Measurements from ENCODE around the gene ZNF362. TPM values are rescaled to one million over a fixed set of nuclear protein-coding genes. Genes with fewer than 3 reads are reported as not detected.

ZNF362 gene
- total and polyA plus RNA-seq, 4 donors, result 2.3 to 6.3 (median 5.4) TPM

- Histone ChIP-seq H3K27ac (ENCODE audit: low read depth in 1 of 2, low read length in 2 of 2) (no peak overlapping the region), H3K4me3 (ENCODE audit: low read depth in 1 of 3, low read length in 3 of 3) (no peak overlapping the region), H3K9me3 (ENCODE audit: control insufficient read depth in 4 of 4, low read length in 3 of 4) (no peaks in the 10 kb centered on the region), H3K27me3 (ENCODE audit: control insufficient read depth in 4 of 4, insufficient read depth in 4 of 4, low read length in 3 of 4) (no peaks in the 10 kb centered on the region), H3K4me1 (ENCODE audit: control insufficient read depth in 4 of 4, insufficient read depth in 4 of 4, low read length in 3 of 4) (peaks cover 7 to 55% (median 31%) of the 10 kb centered on the region in 4 donors), H3K9ac (ENCODE audit: low read depth in 1 of 2, low read length in 2 of 2) (no peak overlapping the region), H3K36me3 (ENCODE audit: control insufficient read depth in 4 of 4, insufficient read depth in 3 of 4, low read depth in 1 of 4, low read length in 3 of 4) (peaks cover 33 to 76% (median 70%) of the 10 kb centered on the region in 4 donors)
- WGBS, result 93% methylated on average over 3 of the region's 3 CpGs
- DNase-seq (ENCODE audit: low spot score), result no peak
- no peak for TF ChIP-seq ZBTB33 (IDR thresholded peaks at IDR 0.05)
- TF ChIP-seq FOXA2 (IDR thresholded peaks at IDR 0.05), result no peak
- no peak for TF ChIP-seq SP1 (IDR thresholded peaks at IDR 0.05)
- TF ChIP-seq, protein P1, sequence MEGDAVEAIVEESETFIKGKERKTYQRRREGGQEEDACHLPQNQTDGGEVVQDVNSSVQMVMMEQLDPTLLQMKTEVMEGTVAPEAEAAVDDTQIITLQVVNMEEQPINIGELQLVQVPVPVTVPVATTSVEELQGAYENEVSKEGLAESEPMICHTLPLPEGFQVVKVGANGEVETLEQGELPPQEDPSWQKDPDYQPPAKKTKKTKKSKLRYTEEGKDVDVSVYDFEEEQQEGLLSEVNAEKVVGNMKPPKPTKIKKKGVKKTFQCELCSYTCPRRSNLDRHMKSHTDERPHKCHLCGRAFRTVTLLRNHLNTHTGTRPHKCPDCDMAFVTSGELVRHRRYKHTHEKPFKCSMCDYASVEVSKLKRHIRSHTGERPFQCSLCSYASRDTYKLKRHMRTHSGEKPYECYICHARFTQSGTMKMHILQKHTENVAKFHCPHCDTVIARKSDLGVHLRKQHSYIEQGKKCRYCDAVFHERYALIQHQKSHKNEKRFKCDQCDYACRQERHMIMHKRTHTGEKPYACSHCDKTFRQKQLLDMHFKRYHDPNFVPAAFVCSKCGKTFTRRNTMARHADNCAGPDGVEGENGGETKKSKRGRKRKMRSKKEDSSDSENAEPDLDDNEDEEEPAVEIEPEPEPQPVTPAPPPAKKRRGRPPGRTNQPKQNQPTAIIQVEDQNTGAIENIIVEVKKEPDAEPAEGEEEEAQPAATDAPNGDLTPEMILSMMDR (IDR thresholded peaks at IDR 0.05; ENCODE audit: low read depth, low read length, missing input control), result no peak
- no peak for TF ChIP-seq NR2F2 (IDR thresholded peaks at IDR 0.05)
- TF ChIP-seq FOXA1 (IDR thresholded peaks at IDR 0.05), result no peak
- TF ChIP-seq, protein P2, sequence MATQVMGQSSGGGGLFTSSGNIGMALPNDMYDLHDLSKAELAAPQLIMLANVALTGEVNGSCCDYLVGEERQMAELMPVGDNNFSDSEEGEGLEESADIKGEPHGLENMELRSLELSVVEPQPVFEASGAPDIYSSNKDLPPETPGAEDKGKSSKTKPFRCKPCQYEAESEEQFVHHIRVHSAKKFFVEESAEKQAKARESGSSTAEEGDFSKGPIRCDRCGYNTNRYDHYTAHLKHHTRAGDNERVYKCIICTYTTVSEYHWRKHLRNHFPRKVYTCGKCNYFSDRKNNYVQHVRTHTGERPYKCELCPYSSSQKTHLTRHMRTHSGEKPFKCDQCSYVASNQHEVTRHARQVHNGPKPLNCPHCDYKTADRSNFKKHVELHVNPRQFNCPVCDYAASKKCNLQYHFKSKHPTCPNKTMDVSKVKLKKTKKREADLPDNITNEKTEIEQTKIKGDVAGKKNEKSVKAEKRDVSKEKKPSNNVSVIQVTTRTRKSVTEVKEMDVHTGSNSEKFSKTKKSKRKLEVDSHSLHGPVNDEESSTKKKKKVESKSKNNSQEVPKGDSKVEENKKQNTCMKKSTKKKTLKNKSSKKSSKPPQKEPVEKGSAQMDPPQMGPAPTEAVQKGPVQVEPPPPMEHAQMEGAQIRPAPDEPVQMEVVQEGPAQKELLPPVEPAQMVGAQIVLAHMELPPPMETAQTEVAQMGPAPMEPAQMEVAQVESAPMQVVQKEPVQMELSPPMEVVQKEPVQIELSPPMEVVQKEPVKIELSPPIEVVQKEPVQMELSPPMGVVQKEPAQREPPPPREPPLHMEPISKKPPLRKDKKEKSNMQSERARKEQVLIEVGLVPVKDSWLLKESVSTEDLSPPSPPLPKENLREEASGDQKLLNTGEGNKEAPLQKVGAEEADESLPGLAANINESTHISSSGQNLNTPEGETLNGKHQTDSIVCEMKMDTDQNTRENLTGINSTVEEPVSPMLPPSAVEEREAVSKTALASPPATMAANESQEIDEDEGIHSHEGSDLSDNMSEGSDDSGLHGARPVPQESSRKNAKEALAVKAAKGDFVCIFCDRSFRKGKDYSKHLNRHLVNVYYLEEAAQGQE (IDR thresholded peaks at IDR 0.05), result no peak
- TF ChIP-seq, protein P3, sequence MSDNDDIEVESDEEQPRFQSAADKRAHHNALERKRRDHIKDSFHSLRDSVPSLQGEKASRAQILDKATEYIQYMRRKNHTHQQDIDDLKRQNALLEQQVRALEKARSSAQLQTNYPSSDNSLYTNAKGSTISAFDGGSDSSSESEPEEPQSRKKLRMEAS (IDR thresholded peaks at IDR 0.05), result no peak
- TF ChIP-seq GABPA (IDR thresholded peaks at IDR 0.05 in 1 of 2, conservative IDR thresholded peaks at IDR 0.05 in 1 of 2), result no peak
- no peak for TF ChIP-seq YY1 (IDR thresholded peaks at IDR 0.05)
- no peak for TF ChIP-seq EGR1 (IDR thresholded peaks at IDR 0.05; ENCODE audit: low read depth in 2 of 2)
- TF ChIP-seq RXRA (IDR thresholded peaks at IDR 0.05), result no peak
- TF ChIP-seq HNF4A (conservative IDR thresholded peaks at IDR 0.05), result no peak
- no peak for TF ChIP-seq ATF3 (IDR thresholded peaks at IDR 0.05)
- no peak for TF ChIP-seq HNF4G (IDR thresholded peaks at IDR 0.05)
- TF ChIP-seq RAD21 (IDR thresholded peaks at IDR 0.05), result no peak
- no peak for TF ChIP-seq JUND (IDR thresholded peaks at IDR 0.05)
Measured at GRCh38 chr1:33330361-33330890, 74.1 kb downstream of the ZNF362 start.

Measured in liver (tissue), 9 donors.